NCI-H510A (cell line): ENCODE data around the gene RHOG.
"Not testable (repeated sequence)": the region's sequence is repeated elsewhere in the genome, so short reads cannot be mapped to it uniquely, and the experiment has no call there.

Source experiments
- DNase-seq: peaks from one replicate; lab custom pipeline; 2025; lab: John Stamatoyannopoulos, UW

Gene RHOG

GRCh38 chr11:3834349-3834663 lies 6.5 kb downstream of the RHOG start:
- DNase-seq = no peak

DNA sequence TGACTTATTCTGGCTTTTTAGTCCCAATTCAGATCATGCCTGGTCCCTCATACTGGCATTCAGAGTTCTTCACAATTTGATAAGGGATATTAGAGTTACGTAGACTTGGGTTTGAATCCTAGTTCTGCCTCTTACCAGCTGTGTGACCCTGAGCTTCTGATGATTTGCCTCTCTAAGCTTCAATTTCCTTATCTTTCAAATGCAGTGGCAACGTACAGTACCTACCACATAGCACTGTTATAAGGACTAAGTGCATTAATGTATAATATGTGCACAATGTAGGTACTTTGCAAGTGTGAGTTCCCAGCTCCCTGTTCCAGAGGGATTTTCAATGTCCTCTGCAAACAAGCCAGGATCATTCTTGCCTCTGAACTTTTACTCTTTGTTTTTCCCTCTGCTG lies 7.3 kb downstream of the RHOG start:
- no peak for DNase-seq

DNA sequence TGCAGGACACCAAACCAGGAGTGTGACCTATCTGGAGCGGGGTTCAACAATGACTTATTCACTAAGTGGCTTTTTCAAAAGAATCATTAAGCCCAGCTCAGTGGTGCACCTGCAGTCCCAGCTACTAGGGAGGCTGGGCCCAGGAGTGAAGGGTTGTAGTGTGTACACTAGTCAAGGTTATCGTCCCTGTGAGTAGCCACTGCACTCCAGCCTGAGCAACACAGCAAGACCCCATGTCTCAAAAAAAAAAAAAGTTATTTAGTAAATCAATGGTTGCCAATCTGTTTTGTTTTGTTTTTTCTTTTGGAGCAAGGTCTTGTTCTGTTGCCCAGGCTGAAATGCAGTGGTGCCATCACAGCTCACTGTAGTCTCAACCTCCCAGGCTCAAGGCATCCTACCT lies 7.9 kb downstream of the RHOG start:
- no peak for DNase-seq

GRCh38 chr11:3831378-3832239 lies 9.2 kb downstream of the RHOG start:
- DNase-seq = no peak

- DNase-seq = no peak
Observed at GRCh38 chr11:3830730-3831129, 10.0 kb downstream of the RHOG start.

- DNase-seq = no peak
Observed at GRCh38 chr11:3830088-3830487, 10.7 kb downstream of the RHOG start.

GRCh38 chr11:3827434-3828186 lies 13.1 kb downstream of the RHOG start:
- no peak for DNase-seq

- no peak for DNase-seq
Observed at GRCh38 chr11:3826721-3827120, 14.0 kb downstream of the RHOG start.

GRCh38 chr11:3825473-3826154 lies 15.1 kb downstream of the RHOG start:
- no peak for DNase-seq

- DNase-seq = no peak
Observed at GRCh38 chr11:3824714-3825472, 15.9 kb downstream of the RHOG start.

GRCh38 chr11:3823762-3824506 lies 16.8 kb downstream of the RHOG start:
- no peak for DNase-seq

- DNase-seq = no peak
Observed at GRCh38 chr11:3823303-3823702, 17.5 kb downstream of the RHOG start.

DNA sequence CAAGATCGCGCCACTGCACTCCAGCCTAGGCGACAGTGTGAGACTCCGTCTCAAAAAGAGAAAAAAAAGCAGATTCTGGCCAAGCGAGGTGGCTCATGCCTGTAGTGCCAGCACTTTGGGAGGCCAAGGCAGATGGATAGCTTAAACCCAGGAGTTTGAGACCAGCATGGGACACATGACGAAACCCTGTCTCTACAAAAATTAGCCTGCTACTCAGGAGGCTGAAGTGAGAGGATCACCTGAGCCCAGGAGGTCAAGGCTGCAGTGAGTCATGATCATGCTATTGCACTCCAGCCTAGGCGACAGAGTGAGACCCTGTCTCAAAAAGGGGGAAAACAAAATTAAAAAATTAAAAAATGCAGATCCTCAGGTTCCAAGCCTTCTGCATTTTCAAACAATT lies 18.4 kb downstream of the RHOG start:
- DNase-seq = no peak

GRCh38 chr11:3820971-3821370 lies 19.8 kb downstream of the RHOG start:
- DNase-seq = no peak

- DNase-seq = no peak
Observed at GRCh38 chr11:3817181-3817800, 23.5 kb downstream of the RHOG start.

- DNase-seq = no peak
Observed at GRCh38 chr11:3816673-3817072, 24.1 kb downstream of the RHOG start.

DNA sequence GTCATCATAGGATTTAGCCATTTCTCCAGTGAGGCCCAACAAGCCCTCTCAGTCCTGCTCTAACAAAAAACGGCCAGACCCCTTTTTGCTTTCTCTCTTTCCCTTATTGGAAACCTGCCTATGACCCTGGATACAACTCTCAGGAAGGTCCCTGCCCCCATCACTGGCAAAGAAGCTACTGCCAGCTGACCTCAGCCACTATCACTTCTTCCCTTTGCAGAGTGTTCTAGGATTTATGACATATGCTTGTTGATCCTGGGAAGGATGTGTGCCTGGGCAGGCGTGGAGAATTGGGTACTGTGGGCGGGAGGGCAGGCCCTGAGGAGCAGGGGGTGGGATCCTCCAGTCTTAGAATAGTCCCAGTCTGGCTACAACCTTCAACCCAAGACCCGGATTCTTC lies 24.9 kb downstream of the RHOG start:
- no peak for DNase-seq

- not testable (repeated sequence) for DNase-seq
Observed at GRCh38 chr11:3814832-3815231, 25.9 kb downstream of the RHOG start.

DNA sequence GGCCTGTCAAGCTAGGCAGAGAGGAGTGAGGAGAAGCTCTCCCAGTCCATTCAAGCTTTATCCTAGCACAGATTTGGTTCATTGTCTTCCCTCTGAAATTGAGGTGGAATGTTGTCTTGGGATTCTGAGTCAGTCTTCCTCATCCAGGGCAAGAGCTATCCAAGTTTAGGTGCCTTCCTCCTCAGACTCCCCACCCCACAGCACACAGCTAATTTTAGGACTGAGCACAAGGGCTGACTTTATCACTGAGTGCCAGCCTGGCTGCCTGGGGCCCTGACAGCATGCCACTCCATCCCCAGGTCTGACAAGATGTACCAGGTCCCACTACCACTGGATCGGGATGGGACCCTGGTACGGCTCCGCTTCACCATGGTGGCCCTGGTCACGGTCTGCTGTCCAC lies 29.8 kb downstream of the RHOG start:
- DNase-seq = no peak

DNA sequence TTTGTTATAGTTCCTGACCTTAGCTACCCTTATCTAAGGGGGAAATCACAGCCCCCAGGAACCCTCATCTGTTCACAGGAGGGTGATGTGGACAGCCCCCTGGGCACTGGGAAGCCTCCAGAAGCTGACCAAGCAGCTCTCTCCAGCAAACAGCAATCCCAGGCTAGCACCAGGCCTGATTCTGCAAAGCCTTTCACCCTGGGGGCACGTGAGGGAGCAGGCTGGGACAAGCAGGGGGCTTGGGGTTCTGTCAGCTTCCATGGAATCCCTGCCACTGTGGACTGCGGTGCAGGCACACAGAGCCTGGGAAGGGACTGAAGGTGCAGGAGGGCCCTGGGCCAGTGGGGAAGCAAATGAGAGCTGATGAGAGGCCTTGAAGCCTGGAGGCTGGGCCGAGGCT lies 30.3 kb downstream of the RHOG start:
- DNase-seq = no peak

GRCh38 chr11:3809624-3809928 lies 31.2 kb downstream of the RHOG start:
- DNase-seq = no peak
